ENCODE data around the gene SLC38A10.

Gene SLC38A10

DNA sequence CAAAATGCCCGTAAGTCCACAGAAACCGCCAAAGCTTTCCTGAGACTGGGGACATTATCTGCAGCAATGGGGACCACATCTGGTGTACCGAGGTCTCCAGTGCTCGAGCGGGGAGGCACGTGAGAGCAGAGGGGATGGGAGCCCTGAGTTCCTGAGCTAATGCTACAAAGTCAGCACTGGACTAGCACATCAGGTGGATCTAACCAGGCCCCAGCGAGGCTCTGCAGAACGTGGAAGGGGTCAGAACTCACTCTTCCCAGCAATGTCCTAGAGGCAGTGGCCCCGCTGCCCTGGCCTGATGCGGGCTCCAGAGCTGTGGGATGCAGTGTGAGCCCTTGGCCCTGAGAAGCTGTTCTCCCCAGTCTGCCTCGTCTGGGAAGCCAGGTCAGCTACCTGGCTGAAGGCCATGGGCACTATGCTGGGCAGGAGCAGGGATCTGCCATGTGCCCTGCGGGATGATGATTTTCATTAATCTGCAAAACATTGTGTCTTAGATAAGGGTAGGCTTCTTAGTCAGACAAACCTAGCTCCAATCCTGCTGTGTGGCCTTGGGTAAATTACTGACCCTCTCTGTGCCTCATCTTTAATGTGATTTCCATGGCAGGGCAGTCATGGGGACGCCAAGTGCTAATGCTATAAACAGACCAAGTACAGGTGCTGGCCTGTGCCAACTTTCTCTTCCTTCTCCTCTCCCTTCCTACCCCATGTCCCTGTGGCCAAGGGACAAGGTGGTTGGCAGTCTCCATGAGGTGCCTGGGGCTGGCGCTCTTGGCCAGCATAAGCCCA lies 40.1 kb upstream of the SLC38A10 start:
- Histone ChIP-seq H3K27me3 (ENCODE audit: insufficient read depth, low read length) (no peaks in the 10 kb centered on the region), H3K4me3 (ENCODE audit: low read depth, low read length) (no peak overlapping the region), H2AK5ac (ENCODE audit: low read length) (no peak overlapping the region), H3K14ac (ENCODE audit: low read length) (no peak overlapping the region), H3K9ac (ENCODE audit: low read length) (no peak overlapping the region), H3K23ac (ENCODE audit: low read length) (no peak overlapping the region), H2BK12ac (ENCODE audit: low read length) (no peak overlapping the region), H3K4me1 (ENCODE audit: control insufficient read depth in 1 of 2, insufficient read depth in 2 of 2, low read length in 2 of 2) (peaks cover 10 to 13% of the 10 kb centered on the region in 2 experiments), H2AFZ (ENCODE audit: insufficient read depth, low read length, poor library complexity) (no peak overlapping the region), H3K4ac (ENCODE audit: low read depth, low read length) (no peak overlapping the region), H2BK120ac (ENCODE audit: insufficient read depth, low read length, poor library complexity) (no peak overlapping the region), H4K12ac (ENCODE audit: low read depth, low read length) (no peak overlapping the region), H3K79me2 (ENCODE audit: control insufficient read depth, insufficient read depth, low read length, poor library complexity) (no peaks in the 10 kb centered on the region), H3K9me3 (ENCODE audit: insufficient read depth, low read depth, low read length) (no peaks in the 10 kb centered on the region), H3K4me2 (ENCODE audit: low read length) (no peak overlapping the region), H3K27ac (ENCODE audit: low read depth, low read length) (no peak overlapping the region), H2BK5ac (ENCODE audit: low read depth, low read length, poor library complexity) (no peak overlapping the region), H3K18ac (ENCODE audit: low read length) (no peak overlapping the region), H4K8ac (ENCODE audit: low read depth, low read length) (no peak overlapping the region), H3K79me1 (ENCODE audit: low read length) (peaks cover 8% of the 10 kb centered on the region), H4K91ac (ENCODE audit: low read depth, low read length) (no peak overlapping the region), H3K36me3 (ENCODE audit: control insufficient read depth in 1 of 2, insufficient read depth in 2 of 2, low read length in 2 of 2) (no peaks in the 10 kb centered on the region)
- no peak for DNase-seq
- WGBS (ENCODE audit: extremely low coverage, insufficient coverage, insufficient read length) = no CpG with 5 or more reads among the region's 14 CpGs

DNA sequence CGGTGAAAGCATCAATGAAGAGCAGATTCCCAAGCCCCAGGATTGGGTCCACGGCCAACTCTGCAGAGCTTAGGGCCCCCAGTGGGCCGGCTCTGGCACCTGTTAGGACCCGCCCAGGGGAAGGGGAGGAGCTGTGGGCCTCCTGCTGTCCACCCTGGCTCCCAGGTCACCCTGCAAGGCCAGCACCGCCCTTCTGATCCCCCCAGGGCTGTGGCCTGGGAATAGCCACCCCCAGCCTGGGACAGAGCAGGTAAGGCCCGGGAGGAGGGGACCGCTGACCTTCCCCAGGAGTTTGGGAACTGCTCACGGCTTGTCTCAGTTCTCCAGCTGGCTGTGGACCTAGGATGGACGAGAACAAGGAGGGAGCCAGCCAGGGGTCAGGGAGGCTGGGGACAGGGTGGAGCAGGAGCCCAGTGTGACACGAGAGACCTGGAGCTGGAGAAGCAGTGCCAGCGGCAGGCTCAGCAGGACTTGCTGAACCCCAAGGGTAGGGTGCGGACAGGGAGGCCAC lies 39.3 kb upstream of the SLC38A10 start:
- Histone ChIP-seq H2BK12ac (ENCODE audit: low read length) (no peak overlapping the region), H4K8ac (ENCODE audit: low read depth, low read length) (no peak overlapping the region), H3K27me3 (ENCODE audit: insufficient read depth, low read length) (no peaks in the 10 kb centered on the region), H2AFZ (ENCODE audit: insufficient read depth, low read length, poor library complexity) (no peak overlapping the region), H3K9me3 (ENCODE audit: insufficient read depth, low read depth, low read length) (no peaks in the 10 kb centered on the region), H3K4me2 (ENCODE audit: low read length) (no peak overlapping the region), H3K9ac (ENCODE audit: low read length) (no peak overlapping the region), H3K4me3 (ENCODE audit: low read depth, low read length) (no peak overlapping the region), H3K79me1 (ENCODE audit: low read length) (peaks cover 14% of the 10 kb centered on the region), H3K4ac (ENCODE audit: low read depth, low read length) (no peak overlapping the region), H3K18ac (ENCODE audit: low read length) (no peak overlapping the region), H3K36me3 (ENCODE audit: control insufficient read depth in 1 of 2, insufficient read depth in 2 of 2, low read length in 2 of 2) (no peaks in the 10 kb centered on the region), H2BK120ac (ENCODE audit: insufficient read depth, low read length, poor library complexity) (no peak overlapping the region), H3K79me2 (ENCODE audit: control insufficient read depth, insufficient read depth, low read length, poor library complexity) (peaks cover 3% of the 10 kb centered on the region), H4K91ac (ENCODE audit: low read depth, low read length) (no peak overlapping the region), H3K4me1 (ENCODE audit: control insufficient read depth in 1 of 2, insufficient read depth in 2 of 2, low read length in 2 of 2) (peaks cover 15 to 16% of the 10 kb centered on the region in 2 experiments), H3K27ac (ENCODE audit: low read depth, low read length) (no peak overlapping the region), H2BK5ac (ENCODE audit: low read depth, low read length, poor library complexity) (no peak overlapping the region), H3K14ac (ENCODE audit: low read length) (no peak overlapping the region), H4K12ac (ENCODE audit: low read depth, low read length) (no peak overlapping the region), H2AK5ac (ENCODE audit: low read length) (peak overlapping the region; percentile 31), H3K23ac (ENCODE audit: low read length) (no peak overlapping the region)
- no CpG with 5 or more reads among the region's 12 CpGs for WGBS (ENCODE audit: extremely low coverage, insufficient coverage, insufficient read length)
- DNase-seq = no peak

DNA sequence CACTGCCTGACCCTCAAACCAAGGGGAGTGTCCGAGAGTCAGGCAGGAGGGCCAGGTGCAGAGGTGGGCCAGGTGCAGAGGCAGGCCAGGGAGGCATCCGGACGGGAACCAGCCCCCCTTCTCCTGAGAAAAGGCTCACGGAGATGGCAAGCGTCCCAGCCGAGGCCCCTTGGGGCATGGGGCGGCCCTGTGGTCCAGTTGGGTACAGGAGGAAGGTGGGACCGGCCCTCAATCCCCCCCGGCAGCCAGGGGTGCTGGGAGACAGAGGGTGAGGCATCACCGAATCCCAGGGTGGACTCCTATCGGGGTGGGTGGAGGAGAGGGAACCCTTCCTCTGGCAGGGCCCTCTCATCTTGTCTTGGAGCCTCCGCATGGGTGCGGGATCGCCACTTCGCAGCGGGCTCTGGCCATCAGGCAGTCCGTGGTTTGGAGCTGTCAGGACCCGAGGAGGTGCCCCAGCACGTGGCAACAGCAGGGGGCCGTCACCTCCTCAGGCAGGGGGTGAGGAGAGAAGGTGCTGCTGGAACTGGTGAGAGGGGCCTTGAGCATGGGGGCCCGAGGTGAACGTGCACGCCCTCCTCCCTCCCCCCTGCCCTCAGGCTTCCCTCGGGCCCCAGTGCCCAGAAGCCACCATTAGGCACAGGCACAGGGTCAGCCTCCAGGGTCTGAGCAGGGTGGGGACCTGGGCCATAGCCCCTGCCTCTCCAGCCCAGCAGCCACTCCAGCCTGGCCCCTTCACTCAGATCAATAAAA lies 38.7 kb upstream of the SLC38A10 start:
- Histone ChIP-seq H2AK5ac (ENCODE audit: low read length) (peak overlapping the region; percentile 12), H3K27me3 (ENCODE audit: insufficient read depth, low read length) (no peaks in the 10 kb centered on the region)
- no CpG with 5 or more reads among the region's 24 CpGs for WGBS (ENCODE audit: extremely low coverage, insufficient coverage, insufficient read length)

DNA sequence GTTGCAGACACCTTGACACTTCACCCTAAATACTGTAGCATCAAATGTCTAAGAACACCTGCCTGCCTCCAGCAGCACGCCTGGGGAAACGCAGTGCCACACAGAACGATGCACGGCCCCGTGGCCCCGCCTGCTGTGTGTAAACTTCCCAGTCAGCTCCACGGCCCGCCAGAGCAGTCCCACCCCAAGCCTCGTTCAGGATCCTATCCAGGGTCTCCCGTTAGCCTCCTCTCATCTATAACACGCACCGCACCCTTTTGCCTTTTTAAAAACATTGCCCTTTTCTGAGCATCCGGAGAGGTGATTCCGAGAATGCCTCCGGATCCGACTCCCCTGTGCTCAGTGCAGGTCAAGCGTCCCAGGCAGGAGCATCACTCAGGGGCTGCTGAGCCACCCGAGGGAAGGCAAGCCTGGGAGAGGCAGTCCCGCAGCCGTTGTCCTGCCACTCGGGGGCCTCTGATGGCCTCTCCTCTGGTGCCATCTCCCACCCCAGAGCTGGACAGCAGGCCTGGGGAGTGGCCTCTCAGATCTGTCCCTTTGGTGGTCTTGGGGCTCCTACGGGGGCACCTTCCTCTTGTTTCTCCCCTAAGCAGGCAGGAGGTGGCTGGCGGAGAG lies 37.9 kb upstream of the SLC38A10 start:
- Histone ChIP-seq H3K9me3 (ENCODE audit: insufficient read depth, low read depth, low read length) (no peaks in the 10 kb centered on the region), H2BK5ac (ENCODE audit: low read depth, low read length, poor library complexity) (no peak overlapping the region), H2AFZ (ENCODE audit: insufficient read depth, low read length, poor library complexity) (no peak overlapping the region), H3K23ac (ENCODE audit: low read length) (no peak overlapping the region), H4K91ac (ENCODE audit: low read depth, low read length) (no peak overlapping the region), H3K4ac (ENCODE audit: low read depth, low read length) (no peak overlapping the region), H3K4me1 (ENCODE audit: control insufficient read depth in 1 of 2, insufficient read depth in 2 of 2, low read length in 2 of 2) (peaks cover 26 to 27% of the 10 kb centered on the region in 2 experiments), H3K27ac (ENCODE audit: low read depth, low read length) (no peak overlapping the region), H2AK5ac (ENCODE audit: low read length) (peak overlapping the region; percentile 12), H3K79me1 (ENCODE audit: low read length) (peaks cover 26% of the 10 kb centered on the region), H3K4me2 (ENCODE audit: low read length) (no peak overlapping the region), H3K9ac (ENCODE audit: low read length) (no peak overlapping the region), H4K12ac (ENCODE audit: low read depth, low read length) (no peak overlapping the region), H3K14ac (ENCODE audit: low read length) (no peak overlapping the region), H2BK120ac (ENCODE audit: insufficient read depth, low read length, poor library complexity) (no peak overlapping the region), H4K8ac (ENCODE audit: low read depth, low read length) (no peak overlapping the region), H3K18ac (ENCODE audit: low read length) (no peak overlapping the region), H3K36me3 (ENCODE audit: control insufficient read depth in 1 of 2, insufficient read depth in 2 of 2, low read length in 2 of 2) (no peaks in the 10 kb centered on the region), H2BK12ac (ENCODE audit: low read length) (no peak overlapping the region), H3K79me2 (ENCODE audit: control insufficient read depth, insufficient read depth, low read length, poor library complexity) (peaks cover 3% of the 10 kb centered on the region), H3K4me3 (ENCODE audit: low read depth, low read length) (no peak overlapping the region), H3K27me3 (ENCODE audit: insufficient read depth, low read length) (no peaks in the 10 kb centered on the region)
- no peak for DNase-seq
- WGBS (ENCODE audit: extremely low coverage, insufficient coverage, insufficient read length) = no CpG with 5 or more reads among the region's 23 CpGs

More for the DNA sequence above, 38.7 kb upstream of the SLC38A10 start:
- no peak overlapping the region for H2BK12ac ChIP-seq (ENCODE audit: low read length)
- no peak overlapping the region for H3K4me3 ChIP-seq (ENCODE audit: low read depth, low read length)
- H3K9ac ChIP-seq (ENCODE audit: low read length) = no peak overlapping the region
- no peak overlapping the region for H4K8ac ChIP-seq (ENCODE audit: low read depth, low read length)
- H2AFZ ChIP-seq (ENCODE audit: insufficient read depth, low read length, poor library complexity) = no peak overlapping the region
- H3K23ac ChIP-seq (ENCODE audit: low read length) = no peak overlapping the region
- no peak overlapping the region for H4K12ac ChIP-seq (ENCODE audit: low read depth, low read length)
- peaks cover 19% of the 10 kb centered on the region in 2 experiments for H3K4me1 ChIP-seq (ENCODE audit: control insufficient read depth in 1 of 2, insufficient read depth in 2 of 2, low read length in 2 of 2)
- no peak overlapping the region for H2BK5ac ChIP-seq (ENCODE audit: low read depth, low read length, poor library complexity)
- H3K36me3 ChIP-seq (ENCODE audit: control insufficient read depth in 1 of 2, insufficient read depth in 2 of 2, low read length in 2 of 2) = no peaks in the 10 kb centered on the region
- no peak overlapping the region for H3K27ac ChIP-seq (ENCODE audit: low read depth, low read length)
- H3K18ac ChIP-seq (ENCODE audit: low read length) = no peak overlapping the region
- H3K79me1 ChIP-seq (ENCODE audit: low read length) = peaks cover 20% of the 10 kb centered on the region
- peaks cover 3% of the 10 kb centered on the region for H3K79me2 ChIP-seq (ENCODE audit: control insufficient read depth, insufficient read depth, low read length, poor library complexity)
- no peak overlapping the region for H3K4ac ChIP-seq (ENCODE audit: low read depth, low read length)
- no peaks in the 10 kb centered on the region for H3K9me3 ChIP-seq (ENCODE audit: insufficient read depth, low read depth, low read length)
- H3K4me2 ChIP-seq (ENCODE audit: low read length) = no peak overlapping the region
- H2BK120ac ChIP-seq (ENCODE audit: insufficient read depth, low read length, poor library complexity) = no peak overlapping the region
- no peak for DNase-seq
- no peak overlapping the region for H4K91ac ChIP-seq (ENCODE audit: low read depth, low read length)
- H3K14ac ChIP-seq (ENCODE audit: low read length) = no peak overlapping the region
